H9 (cell line): ENCODE data around the gene YBEY. TPM values are rescaled to one million over a fixed set of nuclear protein-coding genes. Genes with fewer than 3 reads are reported as not detected.

Source experiments
- DNase-seq: peaks from one replicate; pipeline ENCODE4 v3.0.0-alpha.2; 2017
- H2AFZ ChIP-seq: one replicate; pipeline ENCODE4 v1.6.1; 2013; ENCODE audit warnings: mild to moderate bottlenecking, low read length, control low read depth, moderate library complexity
- H2AK5ac ChIP-seq: 2 replicates; pipeline ENCODE4 v1.6.1; 2013; ENCODE audit warnings: low read length, control low read depth, mixed read lengths; ENCODE audit not compliant: insufficient read length
- H2BK120ac ChIP-seq: one replicate; pipeline ENCODE4 v1.6.1; 2013; ENCODE audit warnings: low read depth, mild to moderate bottlenecking, low read length, control low read depth, inconsistent platforms; ENCODE audit not compliant: poor library complexity, severe bottlenecking
- H2BK12ac ChIP-seq: 2 replicates; pipeline ENCODE4 v1.6.1; 2013; ENCODE audit warnings: low read length, control low read depth, mixed read lengths, low read depth; ENCODE audit not compliant: insufficient read length
- H2BK15ac ChIP-seq: 2 replicates; pipeline ENCODE4 v1.6.1; 2013; ENCODE audit warnings: low read depth, low read length, control low read depth
- H2BK20ac ChIP-seq: one replicate; pipeline ENCODE4 v1.6.1; 2013; ENCODE audit warnings: low read depth, mild to moderate bottlenecking, low read length, control low read depth, inconsistent platforms; ENCODE audit not compliant: poor library complexity, severe bottlenecking
- H2BK5ac ChIP-seq: 2 replicates; pipeline ENCODE4 v1.6.1; 2013; ENCODE audit warnings: low read length, control low read depth, mixed read lengths; ENCODE audit not compliant: insufficient read length
- H3K14ac ChIP-seq: 2 replicates; pipeline ENCODE4 v1.6.1; 2013; ENCODE audit warnings: low read length, control low read depth; ENCODE audit not compliant: insufficient read depth
- H3K18ac ChIP-seq: 2 replicates; pipeline ENCODE4 v1.6.1; 2013; ENCODE audit warnings: low read depth, mild to moderate bottlenecking, mixed read lengths, low read length, control low read depth; ENCODE audit not compliant: insufficient read length
- H3K23ac ChIP-seq: 2 replicates; pipeline ENCODE4 v1.6.1; 2013; ENCODE audit warnings: low read length, control low read depth, mixed read lengths, low read depth; ENCODE audit not compliant: insufficient read length
- H3K23me2 ChIP-seq: 2 replicates; pipeline ENCODE4 v1.6.1; 2013; ENCODE audit warnings: low read depth, mild to moderate bottlenecking, mixed read lengths, low read length, control low read depth; ENCODE audit not compliant: insufficient read length, poor library complexity, severe bottlenecking
- H3K27ac ChIP-seq: 2 replicates; pipeline ENCODE4 v1.5.1; 2013; ENCODE audit warnings: low read length, control low read depth, mixed read lengths, low read depth; ENCODE audit not compliant: insufficient read length
- H3K27me3 ChIP-seq: 2 replicates; pipeline ENCODE4 v1.6.1; 2013; ENCODE audit warnings: low read length, control low read depth, inconsistent platforms; ENCODE audit not compliant: insufficient read depth
- H3K4ac ChIP-seq: 2 replicates; pipeline ENCODE4 v1.6.1; 2013; ENCODE audit warnings: low read depth, mild to moderate bottlenecking, control low read depth, inconsistent platforms, low read length, moderate library complexity
- H3K4me1 ChIP-seq: 2 replicates; pipeline ENCODE4 v1.6.1; 2013; ENCODE audit warnings: low read length, control low read depth, inconsistent platforms; ENCODE audit not compliant: insufficient read depth
- H3K4me2 ChIP-seq: 2 replicates; pipeline ENCODE4 v1.6.1; 2013; ENCODE audit warnings: low read length, control low read depth, mixed read lengths; ENCODE audit not compliant: insufficient read length, insufficient read depth
- H3K56ac ChIP-seq: 2 replicates; pipeline ENCODE4 v1.6.1; 2013; ENCODE audit warnings: low read depth, mild to moderate bottlenecking, mixed read lengths, low read length, control low read depth; ENCODE audit not compliant: insufficient read length
- H3K79me1 ChIP-seq: 2 replicates; pipeline ENCODE4 v1.6.1; 2013; ENCODE audit warnings: low read depth, mild to moderate bottlenecking, moderate library complexity, low read length, control low read depth, inconsistent platforms; ENCODE audit not compliant: insufficient read depth, poor library complexity, severe bottlenecking
- H3K79me2 ChIP-seq: 2 replicates; pipeline ENCODE4 v1.6.1; 2013; ENCODE audit warnings: low read length, control low read depth, inconsistent platforms; ENCODE audit not compliant: insufficient read depth
- H3K9ac ChIP-seq: 2 replicates; pipeline ENCODE4 v1.6.1; 2013; ENCODE audit warnings: low read length, control low read depth, mixed read lengths; ENCODE audit not compliant: insufficient read length; ENCODE audit errors: extremely low read depth
- H3K9me3 ChIP-seq: one replicate; pipeline ENCODE4 v1.6.1; 2013; ENCODE audit warnings: low read depth, low read length, inconsistent platforms; ENCODE audit not compliant: control insufficient read depth
- H3T11ph ChIP-seq: one replicate; pipeline ENCODE4 v1.6.1; 2013; ENCODE audit warnings: mild to moderate bottlenecking, low read length, control low read depth, inconsistent platforms
- H4K20me1 ChIP-seq: one replicate; pipeline ENCODE4 v1.6.1; 2013; ENCODE audit not compliant: control insufficient read depth, insufficient read length, insufficient read depth
- H4K5ac ChIP-seq: 2 replicates; pipeline ENCODE4 v1.6.1; 2013; ENCODE audit warnings: low read depth, mild to moderate bottlenecking, mixed read lengths, low read length, control low read depth; ENCODE audit not compliant: insufficient read length
- H4K8ac ChIP-seq: replicated peaks from 2 replicates; pipeline ENCODE4 v1.6.1; 2013; ENCODE audit warnings: low read length, control low read depth, mixed read lengths, low read depth; ENCODE audit not compliant: insufficient read length
- H4K91ac ChIP-seq: 2 replicates; pipeline ENCODE4 v1.6.1; 2013; ENCODE audit warnings: low read depth, mild to moderate bottlenecking, moderate library complexity, mixed read lengths, low read length, control low read depth; ENCODE audit not compliant: insufficient read length
- H3K27ac Mint-ChIP-seq, 3 experiments: 2 replicates in 2 of 3; 3 replicates in 1 of 3; pipeline ENCODE4 v1.8.0; 2020 to 2021; ENCODE audit warnings: mixed read lengths in 3 of 3, mild to moderate bottlenecking in 1 of 3, moderate library complexity in 1 of 3
- H3K27me3 Mint-ChIP-seq: 2 replicates; pipeline ENCODE4 v1.8.0; 2021; ENCODE audit warnings: low read depth, mild to moderate bottlenecking, moderate library complexity, mixed read lengths
- H3K36me3 Mint-ChIP-seq, 3 experiments: 2 replicates in 2 of 3; 3 replicates in 1 of 3; pipeline ENCODE4 v1.8.0; 2020 to 2021; ENCODE audit warnings: low read depth in 3 of 3, mixed read lengths in 3 of 3; ENCODE audit not compliant: insufficient read depth in 1 of 3
- H3K4me1 Mint-ChIP-seq, 2 experiments: 2 replicates each; pipeline ENCODE4 v1.8.0; 2020; ENCODE audit warnings: mixed read lengths in 2 of 2
- H3K4me3 Mint-ChIP-seq, 2 experiments: 2 replicates in 1 of 2; 3 replicates in 1 of 2; pipeline ENCODE4 v1.8.0; 2020 to 2021; ENCODE audit warnings: mild to moderate bottlenecking in 2 of 2, mixed read lengths in 2 of 2, moderate library complexity in 1 of 2
- H3K9me3 Mint-ChIP-seq, 2 experiments: 2 replicates in 1 of 2; 3 replicates in 1 of 2; pipeline ENCODE4 v1.8.0; 2020; ENCODE audit warnings: mild to moderate bottlenecking in 2 of 2, mixed read lengths in 2 of 2, moderate library complexity in 1 of 2
- CTCF ChIP-seq: fragments of 200-600 bp; sonication (generic); conservative IDR thresholded peaks from 3 replicates; pipeline ENCODE4 v1.8.0; 2021; ENCODE audit warnings: antibody characterized with exemption, mild to moderate bottlenecking
- WGBS: extraction: QIAGEN DNeasy Blood & Tissue Kit; methylation state at CpG from one replicate; pipeline ENCODE4 v1.1.7; 2013; ENCODE audit warnings: missing lambda C conversion rate, low lambda C conversion rate, mixed read lengths; ENCODE audit not compliant: insufficient read length; ENCODE audit errors: extremely low coverage; 5-methylcytosine and 5-hydroxymethylcytosine counted together
- total RNA-seq: library from RNA; stranded (reverse); gene quantifications from 2 replicates; pipeline ENCODE4 v1.2.1, GENCODE V29; 2021

Gene YBEY
- total RNA-seq, 1 experiment from 2014 or later = 26.2 TPM

GRCh38 chr21:46347203-46347550, 61.0 kb downstream of the YBEY start:
- Histone ChIP-seq H2BK5ac (no peak overlapping the region), H2AFZ (no peak overlapping the region), H3K9ac (no peak overlapping the region), H2BK120ac (no peak overlapping the region), H4K91ac (no peak overlapping the region), H3K18ac (no peak overlapping the region), H4K8ac (no peak overlapping the region), H3K79me2 (no peaks in the 10 kb centered on the region), H3K14ac (no peak overlapping the region), H3K56ac (no peak overlapping the region), H3K27ac (no peak overlapping the region), H3K79me1 (peaks cover 4% of the 10 kb centered on the region), H2BK20ac (no peak overlapping the region), H3K4ac (no peak overlapping the region), H3K23ac (no peak overlapping the region), H2BK12ac (no peak overlapping the region), H3K27me3 (no peaks in the 10 kb centered on the region), H4K5ac (no peak overlapping the region), H3K4me2 (no peak overlapping the region), H2AK5ac (no peak overlapping the region), H3K23me2 (no peaks in the 10 kb centered on the region), H4K20me1 (no peaks in the 10 kb centered on the region), H3K4me1 (no peaks in the 10 kb centered on the region), H3K9me3 (no peaks in the 10 kb centered on the region), H3T11ph (no peak overlapping the region), H2BK15ac (no peak overlapping the region)
- H3K36me3 Mint-ChIP-seq = peaks cover 17 to 70% (median 58%) of the 10 kb centered on the region in 3 experiments; a peak in 6 of 7 replicates
- H3K9me3 Mint-ChIP-seq = no peaks in the 10 kb centered on the region; a peak in 1 of 5 replicates
- no CpG with 5 or more reads among the region's 10 CpGs for WGBS
- TF ChIP-seq CTCF = no peak
- no peak overlapping the region for H3K4me3 Mint-ChIP-seq
- H3K27me3 Mint-ChIP-seq = no peaks in the 10 kb centered on the region
- H3K4me1 Mint-ChIP-seq = no peaks in the 10 kb centered on the region
- DNase-seq = no peak
- peak overlapping the region in 2 of 3 experiments; percentile 5 to 54; a peak in 2 of 7 replicates for H3K27ac Mint-ChIP-seq

Other genes with a start within 250 kb of the YBEY start
- 124 and 129 TPM in 2 replicates for gene COL6A2, start 188.2 kb upstream of the YBEY start, total RNA-seq
- gene FTCD, start 130.8 kb upstream of the YBEY start, total RNA-seq = 6.7 and 6.8 TPM in 2 replicates
- 32.8 and 36.0 TPM in 2 replicates for gene SPATC1L, start 101.9 kb upstream of the YBEY start, total RNA-seq
- gene LSS, start 57.6 kb upstream of the YBEY start, total RNA-seq = 68.7 and 69.2 TPM in 2 replicates
- 113 and 124 TPM in 2 replicates for gene MCM3AP, start 731 bp upstream of the YBEY start, total RNA-seq
- 17.2 and 19.1 TPM in 2 replicates for gene C21orf58, start 37.5 kb downstream of the YBEY start, total RNA-seq
- gene PCNT, start 37.8 kb downstream of the YBEY start, total RNA-seq = 39.6 and 40.6 TPM in 2 replicates
- 23.0 and 25.2 TPM in 2 replicates for gene DIP2A, start 172.5 kb downstream of the YBEY start, total RNA-seq